ENCODE results near the gene PRKAG2. TPM values are rescaled to one million over a fixed set of nuclear protein-coding genes. Genes with fewer than 3 reads are reported as not detected.
"Not testable (repeated sequence)": the region's sequence is repeated elsewhere in the genome, so short reads cannot be mapped to it uniquely, and the experiment has no call there.

The PRKAG2 gene
- total RNA-seq, 4 donors from 2014 or later = 25.1 to 57.8 (median 46.7) TPM

GRCh38 chr7:151919595-151919994 is 42.7 kb upstream of the PRKAG2 start:
- in situ Hi-C loops (cut with MboI; ENCODE audit: low pct_ligation_motif_present in 1 of 4, low pct_unique_long_range_greater_than_20kb in 1 of 4, low sequenced_read_pairs in 3 of 4) (no loop called here), intact Hi-C loops (cut with DNase I; ENCODE audit: low total_unique reads) (no loop called here)
- no peak overlapping the region for H3K4me3 ChIP-seq
- peaks cover 0 to 2% of the 10 kb centered on the region in 2 donors for H3K9me3 ChIP-seq
- no peaks in the 10 kb centered on the region for H3K36me3 ChIP-seq
- WGBS, 2 donors (ENCODE audit: low coverage in 1 of 2) = 93% methylated on average over 8 of the region's 8 CpGs; no CpG with 5 or more reads in 1 of the 2 donors
- no peak for DNase-seq
- TF ChIP-seq EP300 (IDR thresholded peaks at IDR 0.05; ENCODE audit: low read depth) (no peak), CTCF (IDR thresholded peaks at IDR 0.05) (no peak)
- H3K27me3 ChIP-seq = no peaks in the 10 kb centered on the region
- H3K27ac ChIP-seq = peak overlapping the region; percentile 64 to 86 (median 75)
- H3K4me1 ChIP-seq = peaks cover 0 to 49% (median 35%) of the 10 kb centered on the region in 4 donors

- Histone ChIP-seq H3K27ac (peak overlapping the region; percentile 64 to 86 (median 75)), H3K4me3 (no peak overlapping the region), H3K9me3 (peaks cover 9 to 10% of the 10 kb centered on the region in 2 donors), H3K4me1 (peaks cover 0 to 38% (median 26%) of the 10 kb centered on the region in 4 donors), H3K27me3 (no peaks in the 10 kb centered on the region), H3K36me3 (no peaks in the 10 kb centered on the region)
- 45% methylated on average over 5 of the region's 5 CpGs; no CpG with 5 or more reads in 1 of the 2 donors for WGBS, 2 donors (ENCODE audit: low coverage in 1 of 2)
- in situ Hi-C loops (cut with MboI; ENCODE audit: low pct_ligation_motif_present in 1 of 4, low pct_unique_long_range_greater_than_20kb in 1 of 4, low sequenced_read_pairs in 3 of 4) (no loop called here), intact Hi-C loops (cut with DNase I; ENCODE audit: low total_unique reads) (no loop called here)
- no peak for DNase-seq
- no peak for TF ChIP-seq EP300 (IDR thresholded peaks at IDR 0.05; ENCODE audit: low read depth)
- no peak for TF ChIP-seq POLR2AphosphoS5 (IDR thresholded peaks at IDR 0.05)
- TF ChIP-seq POLR2A (IDR thresholded peaks at IDR 0.05) = no peak
- no peak for TF ChIP-seq CTCF (IDR thresholded peaks at IDR 0.05)
These were observed 41.6 kb upstream of the PRKAG2 start for GRCh38 chr7:151918510-151918843.

GRCh38 chr7:151917791-151918509 is 41.0 kb upstream of the PRKAG2 start:
- 23 to 39% methylated on average over 7 to 10 of the region's 10 CpGs for WGBS, 2 donors (ENCODE audit: low coverage in 1 of 2)
- DNase-seq = peak; percentile 74
- intact Hi-C loops (cut with DNase I; ENCODE audit: low total_unique reads) (no loop called here), in situ Hi-C loops (cut with MboI; ENCODE audit: low pct_ligation_motif_present in 1 of 4, low pct_unique_long_range_greater_than_20kb in 1 of 4, low sequenced_read_pairs in 3 of 4) (no loop called here)
- Histone ChIP-seq H3K27ac (peak overlapping the region; percentile 64 to 86 (median 75)), H3K4me3 (no peak overlapping the region), H3K4me1 (peaks cover 0 to 35% (median 25%) of the 10 kb centered on the region in 4 donors), H3K9me3 (peaks cover 9 to 14% of the 10 kb centered on the region in 2 donors), H3K27me3 (no peaks in the 10 kb centered on the region), H3K36me3 (no peaks in the 10 kb centered on the region)
- TF ChIP-seq EP300 (IDR thresholded peaks at IDR 0.05; ENCODE audit: low read depth) (no peak), POLR2A (IDR thresholded peaks at IDR 0.05) (no peak), CTCF (IDR thresholded peaks at IDR 0.05) (no peak), POLR2AphosphoS5 (IDR thresholded peaks at IDR 0.05) (peak in 1 of 3 donors; percentile 9)

- Histone ChIP-seq H3K36me3 (no peaks in the 10 kb centered on the region), H3K4me1 (peaks cover 0 to 21% (median 18%) of the 10 kb centered on the region in 4 donors), H3K4me3 (no peak overlapping the region), H3K27ac (no peak overlapping the region), H3K9me3 (peaks cover 9 to 14% of the 10 kb centered on the region in 2 donors), H3K27me3 (no peaks in the 10 kb centered on the region)
- WGBS, 2 donors (ENCODE audit: low coverage in 1 of 2) = 97 to 100% methylated on average over 1 of the region's 1 CpG
- in situ Hi-C loops (cut with MboI; ENCODE audit: low pct_ligation_motif_present in 1 of 4, low pct_unique_long_range_greater_than_20kb in 1 of 4, low sequenced_read_pairs in 3 of 4) (no loop called here), intact Hi-C loops (cut with DNase I; ENCODE audit: low total_unique reads) (no loop called here)
- DNase-seq = no peak
- no peak for TF ChIP-seq POLR2AphosphoS5 (IDR thresholded peaks at IDR 0.05)
- TF ChIP-seq POLR2A (IDR thresholded peaks at IDR 0.05) = no peak
- TF ChIP-seq EP300 (IDR thresholded peaks at IDR 0.05; ENCODE audit: low read depth) = no peak
- TF ChIP-seq CTCF (IDR thresholded peaks at IDR 0.05) = no peak
These were observed 37.1 kb upstream of the PRKAG2 start for GRCh38 chr7:151914051-151914450.

- H3K27ac ChIP-seq; H3K4me3 ChIP-seq; H3K4me1 ChIP-seq; DNase-seq; H3K36me3 ChIP-seq; intact Hi-C loops (cut with DNase I; ENCODE audit: low total_unique reads); H3K27me3 ChIP-seq; in situ Hi-C loops (cut with MboI; ENCODE audit: low pct_ligation_motif_present in 1 of 4, low pct_unique_long_range_greater_than_20kb in 1 of 4, low sequenced_read_pairs in 3 of 4): not testable (repeated sequence)
- peaks cover 9 to 14% of the 10 kb centered on the region in 2 donors for H3K9me3 ChIP-seq
- WGBS, 2 donors (ENCODE audit: low coverage in 1 of 2) = 82 to 88% methylated on average over 3 of the region's 3 CpGs
These were observed 33.7 kb upstream of the PRKAG2 start for GRCh38 chr7:151910655-151911054.

GRCh38 chr7:151907115-151907514 is 30.2 kb upstream of the PRKAG2 start:
- H3K4me3 ChIP-seq; intact Hi-C loops (cut with DNase I; ENCODE audit: low total_unique reads); H3K36me3 ChIP-seq; in situ Hi-C loops (cut with MboI; ENCODE audit: low pct_ligation_motif_present in 1 of 4, low pct_unique_long_range_greater_than_20kb in 1 of 4, low sequenced_read_pairs in 3 of 4); H3K27me3 ChIP-seq; DNase-seq; H3K9me3 ChIP-seq; H3K27ac ChIP-seq; H3K4me1 ChIP-seq: not testable (repeated sequence)
- 69 to 73% methylated on average over 3 of the region's 3 CpGs for WGBS, 2 donors (ENCODE audit: low coverage in 1 of 2)

Data from transverse colon (tissue), 4 donors.